Left ventricle myocardium superior (tissue), 1 donor: ENCODE data around the gene SLC25A29. TPM values are rescaled to one million over a fixed set of nuclear protein-coding genes. Genes with fewer than 3 reads are reported as not detected.
"Not testable (repeated sequence)": the region's sequence is repeated elsewhere in the genome, so short reads cannot be mapped to it uniquely, and the experiment has no call there.

Source experiments
- ATAC-seq: fragments of 200-7000 bp; cut with Tn5 transposase; one replicate; pipeline ENCODE4 v1.9.1; 2020; ENCODE audit warnings: mild to moderate bottlenecking, moderate library complexity
- DNase-seq: peaks from one replicate; pipeline ENCODE4 v3.0.0-alpha.2; 2020
- intact Hi-C: fragments of 100-400 bp; cut with micrococcal nuclease; formaldehyde crosslinking; loops from one replicate; pipeline ENCODE4 v1.11.0; 2022
- total RNA-seq: library from RNA; stranded (reverse); fragmentation: NEBNext Ultra II Directional; extraction: Animal tissue kit (Norgen Biotek cat#: 25700); gene quantifications from one replicate; pipeline ENCODE4 v1.2.1, GENCODE V29; 2021
- donor health status: DM: no; HTN: yes; CAD: no; lungs with severe emphysema.

Gene SLC25A29
- total RNA-seq, 1 donor from 2014 or later = 16.5 TPM

- no peak for ATAC-seq
- intact Hi-C loops = no loop called here
- no peak for DNase-seq
These were observed 18.8 kb downstream of the SLC25A29 start for GRCh38 chr14:100287202-100287997.

GRCh38 chr14:100286484-100287191 lies 19.6 kb downstream of the SLC25A29 start:
- ATAC-seq = no peak
- intact Hi-C loops = no loop called here
- no peak for DNase-seq

- DNase-seq = no peak
- no peak for ATAC-seq
- intact Hi-C loops = no loop called here
These were observed 20.3 kb downstream of the SLC25A29 start for GRCh38 chr14:100285913-100286400.

GRCh38 chr14:100285021-100285912 lies 21.0 kb downstream of the SLC25A29 start:
- intact Hi-C loops = no loop called here
- DNase-seq = peak; percentile 88
- ATAC-seq = peak; percentile 92

GRCh38 chr14:100283984-100284881 lies 22.0 kb downstream of the SLC25A29 start:
- intact Hi-C loops = no loop called here
- ATAC-seq (no peak), DNase-seq (no peak)

- intact Hi-C loops, DNase-seq, ATAC-seq: not testable (repeated sequence)
These were observed 22.8 kb downstream of the SLC25A29 start for GRCh38 chr14:100283436-100283835.

- ATAC-seq = no peak
- intact Hi-C loops = no loop called here
- DNase-seq = no peak
These were observed 23.4 kb downstream of the SLC25A29 start for GRCh38 chr14:100282766-100283419.

- ATAC-seq (no peak), DNase-seq (no peak)
- intact Hi-C loops = no loop called here
These were observed 24.2 kb downstream of the SLC25A29 start for GRCh38 chr14:100282083-100282350.

- intact Hi-C loops = no loop called here
- no peak for ATAC-seq
- DNase-seq = no peak
These were observed 24.8 kb downstream of the SLC25A29 start for GRCh38 chr14:100281286-100282082.

GRCh38 chr14:100279563-100279962 lies 26.7 kb downstream of the SLC25A29 start:
- intact Hi-C loops = no loop called here
- ATAC-seq (no peak), DNase-seq (no peak)

GRCh38 chr14:100279133-100279532 lies 27.1 kb downstream of the SLC25A29 start:
- intact Hi-C loops = no loop called here
- ATAC-seq = no peak
- no peak for DNase-seq

- DNase-seq (no peak), ATAC-seq (peak; percentile 14)
- intact Hi-C loops = no loop called here
These were observed 27.5 kb downstream of the SLC25A29 start for GRCh38 chr14:100278702-100279101.

- no peak for ATAC-seq
- intact Hi-C loops = no loop called here
These were observed 31.0 kb downstream of the SLC25A29 start for GRCh38 chr14:100275214-100275613.

GRCh38 chr14:100274250-100274649 lies 32.0 kb downstream of the SLC25A29 start:
- intact Hi-C loops = no loop called here
- no peak for ATAC-seq

More at GRCh38 chr14:100275214-100275613, 31.0 kb downstream of the SLC25A29 start:
- no peak for DNase-seq

GRCh38 chr14:100271247-100271939 lies 34.9 kb downstream of the SLC25A29 start:
- DNase-seq = no peak
- intact Hi-C loops = no loop called here
- ATAC-seq = peak; percentile 28

More at GRCh38 chr14:100274250-100274649, 32.0 kb downstream of the SLC25A29 start:
- no peak for DNase-seq

GRCh38 chr14:100268591-100269207 lies 37.5 kb downstream of the SLC25A29 start:
- no peak for ATAC-seq
- intact Hi-C loops = no loop called here
- DNase-seq = no peak
